ENCODE measurements around the gene CD74. TPM values are rescaled to one million over a fixed set of nuclear protein-coding genes. Genes with fewer than 3 reads are reported as not detected.
"Not testable (repeated sequence)": the region's sequence is repeated elsewhere in the genome, so short reads cannot be mapped to it uniquely, and the experiment has no call there.

Gene CD74
- total RNA-seq, 1 experiment from 2014 or later, result 0.22 TPM

GRCh38 chr5:150454492-150455229, 42.0 kb upstream of the CD74 start:
- no peaks in the 10 kb centered on the region; the same call in 1 of the 2 replicates for H3K4me1 ChIP-seq (ENCODE audit: insufficient read depth, low read length)
- POLR2A ChIA-PET (ENCODE audit: unreplicated experiment), result no interaction called here
- ATAC-seq (no peak), DNase-seq (no peak)
- H3K27ac ChIP-seq (ENCODE audit: low read length), result no peak overlapping the region
- no peaks in the 10 kb centered on the region for H4K20me1 ChIP-seq (ENCODE audit: low read length)
- no peaks in the 10 kb centered on the region for H3K9me2 ChIP-seq (replicated peaks; ENCODE audit: low read length)
- no TSS peak for BruUV-seq (replicated peaks)
- no peak overlapping the region for H3K9ac ChIP-seq (ENCODE audit: low read length)
- intact Hi-C loops (cut with micrococcal nuclease), result no loop called here
- CTCF ChIA-PET, result no interaction called here
- no peaks in the 10 kb centered on the region for H3F3A ChIP-seq (ENCODE audit: low read length, unreplicated experiment)
- no peaks in the 10 kb centered on the region for H3K9me3 ChIP-seq (ENCODE audit: low read length)
- peaks cover under 1% of the 10 kb centered on the region; the same call in 1 of the 2 replicates for H3K79me2 ChIP-seq (ENCODE audit: low read length)
- TF ChIP-seq EZH2phosphoT487 (IDR thresholded peaks at IDR 0.05; ENCODE audit: borderline replicate concordance, low read length) (no peak), EZH2 (IDR thresholded peaks at IDR 0.05; ENCODE audit: low read length, unreplicated experiment) (no peak), CTCF (conservative IDR thresholded peaks at IDR 0.05; ENCODE audit: low read depth, low read length) (no peak)
- no peak overlapping the region for H3K4me3 ChIP-seq (ENCODE audit: low read length)
- no peaks in the 10 kb centered on the region for H3K27me3 ChIP-seq (ENCODE audit: low read length)
- H2AFZ ChIP-seq (ENCODE audit: low read length), result no peak overlapping the region
- no peak overlapping the region for H3K4me2 ChIP-seq (ENCODE audit: low read length)
- no peaks in the 10 kb centered on the region for H3K36me3 ChIP-seq (ENCODE audit: low read depth, low read length)

GRCh38 chr5:150454027-150454426, 41.3 kb upstream of the CD74 start:
- H3K4me2 ChIP-seq (ENCODE audit: low read length); H3K36me3 ChIP-seq (ENCODE audit: low read depth, low read length); H3K4me1 ChIP-seq (ENCODE audit: insufficient read depth, low read length); H3F3A ChIP-seq (ENCODE audit: low read length, unreplicated experiment); H3K27me3 ChIP-seq (ENCODE audit: low read length); H3K4me3 ChIP-seq (ENCODE audit: low read length); H2AFZ ChIP-seq (ENCODE audit: low read length); CTCF ChIA-PET; ATAC-seq; H4K20me1 ChIP-seq (ENCODE audit: low read length); H3K79me2 ChIP-seq (ENCODE audit: low read length); BruUV-seq (replicated peaks); POLR2A ChIA-PET (ENCODE audit: unreplicated experiment); H3K9ac ChIP-seq (ENCODE audit: low read length); H3K9me2 ChIP-seq (replicated peaks; ENCODE audit: low read length); H3K27ac ChIP-seq (ENCODE audit: low read length); intact Hi-C loops (cut with micrococcal nuclease); DNase-seq; H3K9me3 ChIP-seq (ENCODE audit: low read length): not testable (repeated sequence)

- ChIA-PET CTCF (no interaction called here), POLR2A (ENCODE audit: unreplicated experiment) (no interaction called here)
- DNase-seq (no peak), ATAC-seq (no peak)
- TF ChIP-seq EZH2phosphoT487 (IDR thresholded peaks at IDR 0.05; ENCODE audit: borderline replicate concordance, low read length), result no peak
- no peak for TF ChIP-seq EZH2 (IDR thresholded peaks at IDR 0.05; ENCODE audit: low read length, unreplicated experiment)
- TF ChIP-seq CTCF (conservative IDR thresholded peaks at IDR 0.05; ENCODE audit: low read depth, low read length), result no peak
- peaks cover 13% of the 10 kb centered on the region for H3K36me3 ChIP-seq (ENCODE audit: low read depth, low read length)
- no peaks in the 10 kb centered on the region for H3K9me2 ChIP-seq (replicated peaks; ENCODE audit: low read length)
- peaks cover 11% of the 10 kb centered on the region for H4K20me1 ChIP-seq (ENCODE audit: low read length)
- H2AFZ ChIP-seq (ENCODE audit: low read length), result no peak overlapping the region
- H3K9me3 ChIP-seq (ENCODE audit: low read length), result no peaks in the 10 kb centered on the region
- no peak overlapping the region for H3K27ac ChIP-seq (ENCODE audit: low read length)
- H3K27me3 ChIP-seq (ENCODE audit: low read length), result no peaks in the 10 kb centered on the region
- intact Hi-C loops (cut with micrococcal nuclease), result no loop called here
- no peak overlapping the region for H3K4me2 ChIP-seq (ENCODE audit: low read length)
- no TSS peak for BruUV-seq (replicated peaks)
- peaks cover 5% of the 10 kb centered on the region for H3K4me1 ChIP-seq (ENCODE audit: insufficient read depth, low read length)
- no peak overlapping the region for H3K9ac ChIP-seq (ENCODE audit: low read length)
- H3K79me2 ChIP-seq (ENCODE audit: low read length), result peaks cover 18% of the 10 kb centered on the region
- H3F3A ChIP-seq (ENCODE audit: low read length, unreplicated experiment), result no peaks in the 10 kb centered on the region
- no peak overlapping the region for H3K4me3 ChIP-seq (ENCODE audit: low read length)
These were observed 40.2 kb upstream of the CD74 start for GRCh38 chr5:150452914-150453313.

Data from PC-3 (cell line).